Activated CD4-positive, alpha-beta memory T cell treated with anti-CD3 and anti-CD28 coated beads, Interleukin-2, amount 10 ng/mL, durations not matched to agents 7 days and 5 days (primary cell): ENCODE measurements around the gene ZFX. TPM values are rescaled to one million over a fixed set of nuclear protein-coding genes. Genes with fewer than 3 reads are reported as not detected.
"Not testable (repeated sequence)": the region's sequence is repeated elsewhere in the genome, so short reads cannot be mapped to it uniquely, and the experiment has no call there.

Experiments used
- CTCF ChIA-PET: fragments of 350-600 bp; sonication (Branson Sonifier 250); formaldehyde crosslinking; loops from one replicate; lab custom pipeline; 2021; ENCODE audit warnings: antibody characterized with exemption, inconsistent platforms; lab: Charles Lee
- POLR2A ChIA-PET: fragments of 350-600 bp; sonication (Branson Sonifier 250); formaldehyde crosslinking; loops from one replicate; lab custom pipeline; 2021; ENCODE audit warnings: antibody characterized with exemption; lab: Charles Lee
- DNase-seq: peaks from one replicate; pipeline ENCODE4 v3.0.0-alpha.2; 2020
- H3K27ac Mint-ChIP-seq: one replicate; pipeline ENCODE4 v1.8.0; 2021; ENCODE audit warnings: mild to moderate bottlenecking, mixed read lengths
- H3K27me3 Mint-ChIP-seq: one replicate; pipeline ENCODE4 v1.8.0; 2021; ENCODE audit warnings: mixed read lengths
- H3K36me3 Mint-ChIP-seq: one replicate; pipeline ENCODE4 v1.8.0; 2021; ENCODE audit warnings: low read depth, mixed read lengths
- H3K4me1 Mint-ChIP-seq: one replicate; pipeline ENCODE4 v1.8.0; 2021; ENCODE audit warnings: mixed read lengths
- H3K4me3 Mint-ChIP-seq: one replicate; pipeline ENCODE4 v1.8.0; 2021; ENCODE audit warnings: mild to moderate bottlenecking, mixed read lengths
- H3K9me3 Mint-ChIP-seq: one replicate; pipeline ENCODE4 v1.8.0; 2021; ENCODE audit warnings: mixed read lengths
- total RNA-seq, 2 experiments: library from RNA; stranded (reverse); gene quantifications; one replicate each; pipeline ENCODE4 v1.2.3, GENCODE V29; 2021

Gene ZFX
- total RNA-seq, 2 experiments from 2014 or later: 40.8 to 43.3 TPM

DNA sequence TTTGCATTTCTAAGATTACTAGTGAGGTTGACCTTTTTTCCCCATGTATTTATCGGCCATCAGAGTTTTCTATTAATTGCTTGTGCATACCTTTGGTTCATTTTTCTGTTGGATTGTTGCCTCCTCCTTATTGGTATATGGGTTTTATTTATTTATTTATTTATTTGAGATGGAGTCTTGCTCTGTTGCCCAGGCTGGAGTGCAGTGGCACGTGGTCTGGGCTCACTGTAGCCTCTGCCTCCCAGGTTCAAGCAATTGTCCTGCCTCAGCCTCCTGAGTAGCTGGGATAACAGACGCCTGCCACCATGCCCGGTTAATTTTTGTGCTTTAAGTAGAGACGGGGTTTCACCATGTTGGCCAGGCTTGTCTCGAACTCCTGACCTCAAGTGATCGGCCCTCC lies 6.2 kb downstream of the ZFX start:
- POLR2A ChIA-PET, H3K4me3 Mint-ChIP-seq, H3K27ac Mint-ChIP-seq, DNase-seq, H3K9me3 Mint-ChIP-seq, H3K27me3 Mint-ChIP-seq, CTCF ChIA-PET: not testable (repeated sequence)
- Mint-ChIP-seq H3K4me1 (peaks cover 57% of the 10 kb centered on the region), H3K36me3 (peaks cover 47% of the 10 kb centered on the region)

- CTCF ChIA-PET: no interaction called here
- no peak overlapping the region for H3K4me3 Mint-ChIP-seq
- H3K4me1 Mint-ChIP-seq: peaks cover 56% of the 10 kb centered on the region
- H3K27me3 Mint-ChIP-seq: no peaks in the 10 kb centered on the region
- POLR2A ChIA-PET: interaction anchor here (0.5 kb wide), 1 partner anchor 334 kb away, joined by 3 read pairs; no protein-coding TSS in a partner anchor
- DNase-seq: no peak
- H3K9me3 Mint-ChIP-seq: no peaks in the 10 kb centered on the region
- peak overlapping the region; percentile 8 for H3K27ac Mint-ChIP-seq
- peaks cover 44% of the 10 kb centered on the region for H3K36me3 Mint-ChIP-seq
These were observed 6.6 kb downstream of the ZFX start for GRCh38 chrX:24156177-24156576.

DNA sequence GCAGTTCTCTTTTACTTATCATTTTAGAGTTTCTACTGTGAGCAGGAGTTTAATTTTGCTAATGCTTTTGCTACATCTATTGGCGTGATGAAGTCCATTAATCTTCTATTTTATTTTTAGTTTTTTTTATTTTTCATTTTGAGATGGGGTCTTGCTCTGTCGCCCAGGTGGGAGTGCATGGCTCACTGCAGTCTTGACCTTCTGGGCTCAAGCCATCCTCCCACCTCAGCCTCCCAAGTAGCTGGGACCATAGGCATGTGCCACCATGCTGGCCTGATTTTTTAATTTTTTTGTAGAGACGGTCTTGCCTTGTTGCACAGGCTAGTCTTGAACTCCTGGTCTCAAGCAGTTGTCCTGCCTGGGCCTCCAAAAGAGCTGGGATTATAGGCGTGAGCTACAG lies 9.4 kb downstream of the ZFX start:
- H3K27ac Mint-ChIP-seq: no peak overlapping the region
- H3K9me3 Mint-ChIP-seq: no peaks in the 10 kb centered on the region
- peaks cover 28% of the 10 kb centered on the region for H3K36me3 Mint-ChIP-seq
- ChIA-PET CTCF (no interaction called here), POLR2A (no interaction called here)
- peaks cover 39% of the 10 kb centered on the region for H3K4me1 Mint-ChIP-seq
- no peak overlapping the region for H3K4me3 Mint-ChIP-seq
- DNase-seq: no peak
- H3K27me3 Mint-ChIP-seq: no peaks in the 10 kb centered on the region

- no peak for DNase-seq
- Mint-ChIP-seq H3K9me3 (no peaks in the 10 kb centered on the region), H3K36me3 (peaks cover 26% of the 10 kb centered on the region), H3K27me3 (no peaks in the 10 kb centered on the region), H3K27ac (no peak overlapping the region), H3K4me1 (peaks cover 49% of the 10 kb centered on the region), H3K4me3 (no peak overlapping the region)
- ChIA-PET POLR2A (no interaction called here), CTCF (interaction anchor here (0.6 kb wide), 1 partner anchor 82 kb away, joined by 3 read pairs; no protein-coding TSS in a partner anchor)
These were observed 16.5 kb downstream of the ZFX start for GRCh38 chrX:24166078-24166477.

GRCh38 chrX:24167719-24168472 lies 18.4 kb downstream of the ZFX start:
- peaks cover 45% of the 10 kb centered on the region for H3K4me1 Mint-ChIP-seq
- H3K4me3 Mint-ChIP-seq: no peak overlapping the region
- ChIA-PET CTCF (no interaction called here), POLR2A (interaction anchor here (1.0 kb wide), 1 partner anchor 16 kb away, joined by 3 read pairs; no protein-coding TSS in a partner anchor)
- no peak for DNase-seq
- H3K27me3 Mint-ChIP-seq: no peaks in the 10 kb centered on the region
- H3K9me3 Mint-ChIP-seq: no peaks in the 10 kb centered on the region
- H3K27ac Mint-ChIP-seq: peak overlapping the region; percentile 48
- peaks cover 34% of the 10 kb centered on the region for H3K36me3 Mint-ChIP-seq

DNA sequence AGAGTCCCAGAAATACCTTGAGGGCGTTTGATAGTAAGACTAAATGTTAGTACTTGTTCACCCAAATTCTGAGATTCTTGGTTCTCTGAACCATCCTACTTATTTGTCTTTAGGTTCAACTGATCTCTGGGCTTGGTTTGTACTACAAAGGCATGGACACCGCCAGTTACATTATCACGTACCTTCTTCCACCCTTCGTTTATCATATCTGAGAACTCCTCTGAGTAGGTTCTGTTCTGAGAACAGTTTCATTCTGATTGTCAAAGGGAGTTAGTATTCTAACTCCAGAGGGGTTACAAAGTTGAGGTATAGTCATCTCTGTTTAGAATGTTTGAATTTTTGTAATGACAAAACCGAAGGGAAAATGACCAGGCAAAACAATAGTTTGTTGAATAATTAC lies 19.3 kb downstream of the ZFX start:
- H3K36me3 Mint-ChIP-seq: peaks cover 38% of the 10 kb centered on the region
- DNase-seq: no peak

DNA sequence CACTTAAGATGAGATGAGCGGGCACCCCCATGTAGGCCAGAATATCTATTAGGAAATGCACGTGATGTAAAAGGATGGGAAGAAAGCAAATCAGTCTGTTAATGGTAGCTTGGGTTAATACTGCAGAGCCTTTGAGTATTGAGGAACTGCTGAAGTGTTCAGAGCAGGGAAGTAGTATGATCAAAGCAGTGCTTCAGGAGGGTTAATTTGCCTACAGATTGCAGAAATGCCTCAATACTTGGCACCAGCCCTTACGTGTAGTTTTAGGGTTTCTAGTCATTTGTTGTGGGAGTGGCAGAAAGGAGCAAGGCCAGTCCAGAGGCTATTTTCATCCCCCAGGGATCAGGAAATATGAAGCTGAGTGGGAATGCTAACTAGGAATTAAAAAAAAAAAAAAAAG lies 19.7 kb downstream of the ZFX start:
- H3K4me1 Mint-ChIP-seq: peaks cover 45% of the 10 kb centered on the region
- H3K27me3 Mint-ChIP-seq: no peaks in the 10 kb centered on the region
- H3K27ac Mint-ChIP-seq: peak overlapping the region; percentile 48
- no peak for DNase-seq
- H3K9me3 Mint-ChIP-seq: no peaks in the 10 kb centered on the region
- POLR2A ChIA-PET: interaction anchor here (1.1 kb wide), 1 partner anchor 14 kb away, joined by 3 read pairs; no protein-coding TSS in a partner anchor
- H3K4me3 Mint-ChIP-seq: no peak overlapping the region
- H3K36me3 Mint-ChIP-seq: peaks cover 38% of the 10 kb centered on the region
- CTCF ChIA-PET: no interaction called here

More for the DNA sequence above, 19.3 kb downstream of the ZFX start:
- POLR2A ChIA-PET: interaction anchor here (1.1 kb wide), 1 partner anchor 15 kb away, joined by 3 read pairs; no protein-coding TSS in a partner anchor
- Mint-ChIP-seq H3K4me1 (peaks cover 45% of the 10 kb centered on the region), H3K9me3 (no peaks in the 10 kb centered on the region), H3K4me3 (no peak overlapping the region), H3K27me3 (no peaks in the 10 kb centered on the region), H3K27ac (peak overlapping the region; percentile 48)
- CTCF ChIA-PET: no interaction called here

- POLR2A ChIA-PET: no interaction called here
These were observed 23.8 kb downstream of the ZFX start for GRCh38 chrX:24173115-24173847.

DNA sequence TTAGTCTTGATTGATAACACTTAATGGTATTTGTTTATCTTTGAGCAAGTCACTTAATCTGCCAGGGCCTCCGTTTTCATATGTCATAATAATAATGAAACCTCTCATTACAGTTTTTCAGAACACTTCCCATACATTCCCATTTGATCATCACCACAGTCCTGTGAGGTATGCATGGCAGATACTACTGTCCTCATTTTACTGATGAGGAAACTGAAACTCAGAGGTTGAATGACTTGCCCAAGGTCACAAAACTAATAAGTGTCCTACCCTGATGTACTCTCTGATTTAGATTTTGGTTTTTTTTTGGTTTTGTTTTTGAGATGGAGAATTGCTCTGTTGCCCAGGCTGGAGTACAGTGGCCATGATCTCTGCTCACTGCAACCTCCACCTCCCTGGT lies 25.7 kb downstream of the ZFX start:
- no peak overlapping the region for H3K4me3 Mint-ChIP-seq
- H3K27ac Mint-ChIP-seq: no peak overlapping the region

More at GRCh38 chrX:24173115-24173847, 23.8 kb downstream of the ZFX start:
- no peak overlapping the region for H3K27ac Mint-ChIP-seq
- CTCF ChIA-PET: no interaction called here
- no peak for DNase-seq
- H3K36me3 Mint-ChIP-seq: peaks cover 49% of the 10 kb centered on the region
- H3K27me3 Mint-ChIP-seq: no peaks in the 10 kb centered on the region
- H3K4me1 Mint-ChIP-seq: peaks cover 24% of the 10 kb centered on the region
- no peak overlapping the region for H3K4me3 Mint-ChIP-seq
- no peaks in the 10 kb centered on the region for H3K9me3 Mint-ChIP-seq

GRCh38 chrX:24178441-24178840 lies 28.9 kb downstream of the ZFX start:
- H3K27ac Mint-ChIP-seq: no peak overlapping the region
- ChIA-PET CTCF (no interaction called here), POLR2A (no interaction called here)
- no peak overlapping the region for H3K4me3 Mint-ChIP-seq
- no peak for DNase-seq
- no peaks in the 10 kb centered on the region for H3K9me3 Mint-ChIP-seq
- peaks cover 3% of the 10 kb centered on the region for H3K4me1 Mint-ChIP-seq
- H3K36me3 Mint-ChIP-seq: peaks cover 28% of the 10 kb centered on the region
- H3K27me3 Mint-ChIP-seq: no peaks in the 10 kb centered on the region

More for the DNA sequence above, 25.7 kb downstream of the ZFX start:
- no peak for DNase-seq
- no peaks in the 10 kb centered on the region for H3K27me3 Mint-ChIP-seq
- H3K36me3 Mint-ChIP-seq: peaks cover 48% of the 10 kb centered on the region
- peaks cover 10% of the 10 kb centered on the region for H3K4me1 Mint-ChIP-seq
- POLR2A ChIA-PET: no interaction called here
- H3K9me3 Mint-ChIP-seq: no peaks in the 10 kb centered on the region
- CTCF ChIA-PET: no interaction called here

DNA sequence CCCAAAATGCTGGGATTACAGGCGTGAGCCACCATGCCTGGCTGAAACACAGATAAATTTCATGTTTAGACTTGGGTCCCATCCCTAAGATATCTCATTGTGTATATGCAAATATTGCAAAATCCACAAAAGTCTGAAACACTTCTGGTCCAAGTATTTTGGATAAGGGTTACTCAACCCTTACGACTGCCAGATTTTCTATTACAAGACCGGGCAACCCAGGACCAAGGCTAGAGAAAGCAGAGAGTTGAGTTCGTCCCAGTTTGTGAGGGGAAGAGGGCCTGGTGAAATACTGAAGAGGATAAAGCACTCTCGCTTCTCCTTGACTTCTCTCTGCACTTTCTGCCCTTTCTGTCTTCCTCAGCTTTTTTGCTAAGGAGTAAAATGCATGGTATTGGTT lies 34.5 kb downstream of the ZFX start:
- CTCF ChIA-PET: no interaction called here
- no peaks in the 10 kb centered on the region for H3K9me3 Mint-ChIP-seq

DNA sequence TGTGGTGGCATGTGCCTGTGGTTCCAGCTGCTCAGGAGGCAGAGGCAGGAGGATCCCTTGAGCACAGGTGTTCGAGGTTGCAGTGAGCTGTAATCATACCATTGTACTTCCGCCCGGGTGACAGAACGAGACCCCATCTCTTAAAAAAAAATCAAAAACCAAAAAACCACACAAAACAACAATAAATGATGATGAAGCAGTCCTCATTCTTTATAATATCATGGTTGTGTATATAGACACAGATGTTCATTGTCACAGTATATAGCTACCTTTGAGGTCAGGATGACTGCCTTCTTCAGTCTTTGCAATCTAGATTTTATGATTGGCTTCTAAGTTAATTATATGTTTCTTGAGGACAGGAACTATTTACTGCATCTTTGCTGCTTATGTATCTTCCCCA lies 37.0 kb downstream of the ZFX start:
- DNase-seq: no peak
- CTCF ChIA-PET: no interaction called here
- Mint-ChIP-seq H3K27ac (no peak overlapping the region), H3K36me3 (peaks cover 18% of the 10 kb centered on the region), H3K4me3 (no peak overlapping the region), H3K27me3 (no peaks in the 10 kb centered on the region), H3K4me1 (peaks cover 10% of the 10 kb centered on the region), H3K9me3 (no peaks in the 10 kb centered on the region)
- POLR2A ChIA-PET: no interaction called here

More for the DNA sequence above, 34.5 kb downstream of the ZFX start:
- no peak for DNase-seq
- POLR2A ChIA-PET: interaction anchor here (1.2 kb wide), 1 partner anchor 15 kb away, joined by 3 read pairs; no protein-coding TSS in a partner anchor
- no peak overlapping the region for H3K27ac Mint-ChIP-seq
- no peaks in the 10 kb centered on the region for H3K27me3 Mint-ChIP-seq
- H3K4me3 Mint-ChIP-seq: no peak overlapping the region
- peaks cover 21% of the 10 kb centered on the region for H3K36me3 Mint-ChIP-seq
- H3K4me1 Mint-ChIP-seq: peaks cover 10% of the 10 kb centered on the region

DNA sequence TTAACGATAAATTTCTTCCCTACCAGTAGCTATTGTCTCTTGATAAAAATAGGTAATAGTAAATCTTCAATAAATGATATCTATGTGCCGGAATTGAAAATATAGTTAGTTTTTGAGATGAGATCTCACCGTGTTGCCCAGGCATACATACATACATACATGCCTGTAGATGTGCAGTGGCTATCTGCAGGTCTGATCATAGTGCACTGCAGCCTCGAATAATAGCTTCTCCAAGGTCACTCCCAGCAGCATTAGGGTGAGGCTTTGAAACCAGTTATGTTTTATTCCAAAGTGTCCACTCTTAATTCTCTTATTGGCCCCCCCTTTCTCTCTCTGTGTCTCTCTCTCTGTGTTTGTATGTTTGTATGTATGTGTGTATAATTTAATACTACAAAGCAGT lies 37.5 kb downstream of the ZFX start:
- no peak for DNase-seq
- Mint-ChIP-seq H3K36me3 (peaks cover 18% of the 10 kb centered on the region), H3K4me1 (peaks cover 10% of the 10 kb centered on the region), H3K9me3 (no peaks in the 10 kb centered on the region), H3K27me3 (no peaks in the 10 kb centered on the region), H3K4me3 (no peak overlapping the region), H3K27ac (no peak overlapping the region)
- ChIA-PET POLR2A (no interaction called here), CTCF (no interaction called here)
